Measurements from ENCODE around the gene MCF2L2.

MCF2L2 gene

DNA sequence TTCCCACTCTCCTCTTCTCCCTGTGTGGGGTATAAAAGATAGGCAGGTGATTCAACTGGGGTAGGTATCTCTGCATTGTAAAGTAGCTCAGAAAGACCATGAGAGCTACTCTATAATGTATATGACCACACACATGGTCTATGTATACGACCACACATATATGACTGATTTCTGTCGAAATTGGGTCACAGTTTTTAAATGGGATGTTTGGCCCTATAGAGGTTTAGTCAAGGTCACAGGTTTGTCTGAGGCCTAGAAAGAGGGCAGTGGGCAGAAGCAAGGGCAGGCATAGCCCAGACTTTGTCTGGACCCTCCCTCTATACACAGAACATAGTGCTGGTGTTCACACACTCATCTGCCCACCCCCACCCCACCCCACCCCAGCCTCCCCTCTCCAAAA is 270.3 kb downstream of the MCF2L2 start:
- no peak for DNase-seq

DNA sequence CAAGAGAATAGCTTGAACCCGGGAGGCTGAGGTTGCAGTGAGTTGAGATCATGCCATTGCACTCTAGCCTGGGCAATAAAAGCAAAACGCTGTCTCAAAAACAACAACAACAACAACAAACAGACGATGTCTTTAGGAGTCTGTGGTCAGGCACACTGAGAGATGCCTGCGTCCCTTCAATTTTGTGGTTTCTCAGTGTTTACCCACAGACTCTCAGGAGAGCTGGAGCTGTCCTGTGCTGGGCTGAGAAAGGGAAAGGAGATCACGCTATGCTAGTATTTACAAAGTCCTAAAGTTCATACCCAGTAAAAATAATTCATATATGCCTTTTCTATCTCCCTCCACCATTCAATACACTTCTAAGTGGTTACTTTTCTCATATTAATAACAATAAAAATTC is 272.2 kb downstream of the MCF2L2 start:
- DNase-seq: no peak

DNA sequence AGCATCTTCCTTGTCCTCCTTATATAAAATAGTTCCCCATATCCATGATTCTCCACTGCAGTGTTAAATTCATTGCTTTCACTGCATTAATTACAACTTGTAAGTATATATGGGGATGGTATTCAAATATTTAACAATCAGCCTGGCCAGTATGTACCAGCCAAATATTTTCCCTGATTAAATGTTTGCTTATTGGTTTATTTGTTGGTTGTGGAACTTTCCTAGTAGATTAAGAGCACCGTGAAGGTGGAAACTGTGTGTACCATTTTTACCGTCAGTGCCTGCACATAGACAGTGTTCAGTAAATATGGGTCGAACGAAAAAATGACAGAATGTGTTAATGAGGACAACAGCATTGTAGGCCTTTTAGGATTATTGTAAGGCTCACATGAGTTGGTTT is 272.9 kb downstream of the MCF2L2 start:
- DNase-seq: no peak

DNA sequence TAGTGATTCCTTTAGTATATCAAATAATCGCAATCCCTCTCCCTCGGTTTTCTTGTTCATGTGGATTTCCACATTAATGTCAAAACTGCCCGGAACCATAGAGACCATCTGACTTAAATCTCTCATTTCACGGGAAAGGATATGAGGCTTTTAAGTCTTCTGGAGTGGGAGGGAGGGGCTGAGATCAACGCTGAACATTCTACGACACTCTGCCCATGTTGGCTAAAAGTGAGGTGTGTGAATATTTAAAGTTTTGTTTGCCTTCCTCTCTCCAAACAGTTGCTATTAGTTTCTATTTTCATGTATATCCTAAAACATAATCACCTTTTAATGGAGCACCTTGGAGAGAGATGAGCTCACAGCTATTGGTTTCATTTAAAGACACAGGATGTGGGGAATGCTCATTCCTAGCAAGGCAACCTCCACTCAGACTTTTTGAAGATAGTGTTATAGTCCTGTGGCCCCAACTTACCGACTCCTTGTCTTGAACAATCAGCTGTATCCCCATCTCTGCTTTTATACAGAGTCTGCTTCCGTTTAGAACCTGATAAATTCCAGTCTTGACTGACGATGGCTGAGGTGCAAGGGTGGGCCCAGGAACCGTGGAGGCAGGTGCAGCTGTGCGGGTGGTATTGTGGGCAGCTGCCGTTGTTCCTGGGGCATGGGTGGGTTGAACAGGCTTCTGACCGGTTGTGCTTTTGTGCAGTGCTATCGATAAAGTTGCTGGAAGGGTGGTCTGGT is 275.0 kb downstream of the MCF2L2 start:
- DNase-seq: no peak

DNA sequence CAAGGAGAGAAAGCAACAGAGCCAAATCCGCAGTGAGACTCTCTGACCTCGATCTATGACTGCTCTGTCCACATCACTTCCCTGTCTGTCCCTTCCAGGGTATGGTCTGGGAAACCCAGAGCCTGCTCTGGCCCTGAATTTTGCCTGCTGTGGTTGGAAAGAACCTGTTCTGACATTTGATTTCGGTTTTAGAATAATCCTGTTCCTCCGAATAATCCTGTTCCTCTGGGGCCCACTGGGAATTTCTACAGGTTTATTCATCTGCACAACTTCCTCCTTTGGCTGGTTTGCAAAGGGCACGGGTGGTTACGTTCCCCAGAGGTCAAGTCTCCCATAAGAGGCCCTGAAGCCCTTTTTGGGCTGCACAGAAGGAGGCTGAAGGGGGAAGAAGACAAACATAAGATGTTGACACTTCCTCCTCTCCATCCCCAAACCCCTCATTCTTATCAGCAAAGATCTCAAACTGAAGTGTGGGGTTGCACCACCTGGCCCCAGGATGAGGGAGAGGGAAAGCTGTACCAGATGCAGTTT is 276.5 kb downstream of the MCF2L2 start:
- DNase-seq: no peak

DNA sequence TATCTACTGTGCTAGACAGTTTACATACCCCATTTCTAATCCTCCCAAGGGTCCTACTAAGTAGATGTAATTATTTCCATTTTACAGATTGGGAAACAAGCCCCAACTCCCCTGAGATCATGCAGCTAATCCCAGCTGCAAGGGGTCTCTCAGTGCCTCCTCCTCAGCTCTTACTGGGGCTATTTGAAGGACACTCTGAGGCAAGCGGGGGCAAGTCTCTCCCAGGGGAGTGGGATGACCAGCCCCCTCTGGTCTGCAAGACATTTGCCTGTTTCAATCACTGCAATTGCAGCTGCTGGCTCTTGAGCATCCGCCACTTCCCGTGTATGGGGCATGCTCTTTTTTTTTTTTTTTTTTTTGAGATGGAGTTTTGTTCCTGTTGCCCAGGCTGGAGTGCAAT is 277.3 kb downstream of the MCF2L2 start:
- DNase-seq: no peak

DNA sequence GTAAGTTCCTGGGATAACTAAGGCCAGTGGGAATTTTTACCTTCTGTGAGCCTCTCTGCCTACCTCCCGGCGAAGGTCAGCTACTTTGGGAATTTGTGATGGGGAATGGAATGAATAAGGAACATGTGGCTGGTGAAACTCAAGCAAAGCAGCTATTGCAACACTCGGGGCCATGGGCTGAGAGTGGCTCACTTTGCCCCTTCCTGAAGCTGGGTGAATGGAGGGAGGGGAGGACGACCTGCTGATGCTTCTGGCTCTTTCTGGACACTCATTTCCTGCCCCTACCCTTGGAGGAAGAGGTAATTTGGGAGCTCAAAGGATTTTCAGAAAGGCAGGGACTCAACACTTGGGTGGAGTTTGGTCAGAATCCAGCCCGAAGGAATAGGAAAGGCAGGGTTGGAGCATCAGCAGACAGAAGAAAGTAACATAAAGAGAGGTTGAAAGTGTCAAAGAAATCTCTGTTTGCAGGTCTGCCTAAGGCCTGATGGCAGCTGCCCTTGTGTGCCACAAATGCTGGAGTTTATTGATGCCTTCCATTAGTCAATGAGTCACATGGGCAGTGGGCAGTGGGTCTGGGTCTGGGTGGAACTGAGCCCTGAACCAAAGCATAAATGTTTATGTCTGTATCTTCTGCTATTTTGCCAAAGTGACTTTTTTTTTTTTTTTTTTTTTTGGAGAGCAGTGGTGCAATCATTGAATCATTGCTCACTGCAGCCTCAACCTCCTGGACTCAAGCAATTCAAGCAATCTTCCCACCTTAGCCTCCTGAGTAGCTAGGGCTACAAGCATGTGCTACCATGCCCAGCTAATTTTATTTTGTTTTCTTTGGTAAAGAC is 278.3 kb downstream of the MCF2L2 start:
- no peak for DNase-seq

DNA sequence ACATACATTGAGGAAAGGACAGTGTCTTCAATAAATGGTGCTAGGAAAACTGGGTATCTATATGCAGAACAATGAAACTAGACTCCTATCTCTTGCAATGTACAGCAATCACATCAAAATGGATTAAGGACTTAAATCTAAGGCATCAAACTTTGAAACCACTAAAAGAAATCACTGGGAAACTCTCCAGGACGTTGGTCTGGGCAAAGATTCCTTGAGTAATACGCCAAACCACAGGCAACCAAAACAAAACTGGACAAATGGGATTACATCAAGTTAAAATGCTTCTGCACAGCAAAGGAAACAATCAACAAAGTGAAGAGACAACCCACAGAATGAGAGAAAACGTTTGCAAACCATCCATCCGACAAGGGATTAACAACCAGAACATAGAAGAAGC is 280.4 kb downstream of the MCF2L2 start:
- DNase-seq: no peak

DNA sequence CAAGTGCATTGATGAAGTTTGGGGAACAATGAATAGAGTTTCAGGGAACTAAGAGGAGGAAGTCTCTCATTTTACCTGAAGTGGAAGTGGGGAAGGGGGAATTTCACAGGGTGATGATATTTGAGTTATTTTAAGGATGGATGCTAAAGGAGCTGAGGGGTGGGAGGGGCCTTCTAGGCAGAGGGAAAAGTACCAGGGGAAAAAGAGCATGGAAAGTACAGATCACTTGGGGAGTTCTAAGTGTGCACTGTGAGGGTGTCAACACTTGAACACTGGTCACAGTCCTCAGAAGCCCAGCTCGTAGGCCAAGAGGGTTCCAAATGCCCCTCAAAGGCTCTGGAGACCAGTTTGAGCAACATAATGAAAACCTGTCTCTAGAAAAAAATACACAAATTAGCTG is 284.1 kb downstream of the MCF2L2 start:
- no peak for DNase-seq

DNA sequence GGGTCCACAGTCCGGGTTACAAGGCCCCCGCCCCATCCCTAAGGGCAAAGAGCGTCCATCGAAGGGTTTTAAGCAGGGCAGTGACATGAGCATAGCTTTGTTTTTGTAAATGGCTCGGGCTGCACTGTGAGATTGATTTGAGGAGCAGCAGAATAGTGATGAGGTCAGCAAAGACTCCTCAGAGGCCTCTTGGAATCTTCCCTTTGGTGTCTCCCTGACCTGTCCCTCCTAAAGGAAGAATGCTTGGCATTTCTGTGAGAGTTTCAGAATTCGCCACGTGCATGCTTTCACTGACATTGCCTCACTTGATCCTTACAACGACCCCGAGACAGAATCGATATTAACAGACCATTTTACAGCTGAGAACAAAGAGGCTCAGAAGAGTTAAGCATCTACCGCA is 286.2 kb downstream of the MCF2L2 start:
- no peak for DNase-seq

DNA sequence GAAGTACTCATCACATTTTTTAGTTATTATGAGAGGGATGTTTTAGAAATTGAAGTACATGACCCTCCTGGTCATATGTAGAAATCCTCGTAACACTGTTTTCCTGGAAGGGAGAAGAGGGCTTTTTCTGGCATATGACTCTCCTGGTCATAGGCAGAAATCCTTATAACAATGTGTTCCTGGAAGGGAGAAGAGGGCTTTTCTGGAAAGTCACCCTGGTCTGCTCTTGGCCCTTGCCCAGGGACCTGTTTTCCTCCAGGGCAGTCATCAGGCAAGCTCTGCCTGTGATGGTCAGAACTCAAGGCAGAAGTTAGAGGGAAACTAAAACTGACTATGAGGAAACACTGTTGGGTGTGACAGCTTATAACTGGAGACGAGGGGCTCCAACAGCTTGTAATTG is 293.6 kb downstream of the MCF2L2 start:
- no peak for DNase-seq

DNA sequence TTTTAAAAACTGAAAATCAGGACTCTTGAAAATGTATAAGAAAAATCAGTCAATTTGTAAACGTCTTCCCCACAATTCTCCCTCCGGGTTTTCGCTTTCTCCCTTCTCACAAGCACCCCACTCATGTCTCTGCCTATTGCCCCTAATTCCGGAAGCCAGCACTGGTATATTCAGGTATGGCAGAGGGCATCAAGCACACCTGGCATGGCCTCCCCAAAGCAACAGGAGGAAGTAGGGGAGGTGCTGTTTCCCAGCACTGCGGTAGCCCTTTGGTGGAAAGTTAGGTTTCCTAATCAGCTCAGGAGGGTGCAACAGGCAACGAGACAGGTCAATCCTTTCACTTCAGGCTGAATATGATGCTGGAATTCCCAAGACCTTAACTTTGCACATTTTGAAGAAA is 296.0 kb downstream of the MCF2L2 start:
- no peak for DNase-seq

DNA sequence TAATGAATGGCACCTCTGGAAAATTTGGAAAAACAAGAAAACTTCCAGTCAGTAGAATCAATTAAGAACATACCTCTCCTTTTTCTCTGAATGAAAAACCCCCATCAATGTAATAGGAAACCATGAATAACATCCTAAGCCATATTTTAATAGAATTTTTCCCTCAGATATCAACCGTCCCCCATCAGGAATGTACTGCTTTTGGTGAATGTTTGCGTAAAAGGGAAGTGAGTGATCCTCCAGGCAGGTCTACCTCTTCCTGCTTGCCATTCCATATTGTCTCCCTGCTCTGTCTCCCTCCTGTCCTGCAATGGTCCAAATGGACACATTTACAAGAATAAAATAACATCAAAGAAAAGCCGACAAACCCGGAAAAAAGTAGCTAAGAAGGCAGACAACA is 296.7 kb downstream of the MCF2L2 start:
- no peak for DNase-seq

DNA sequence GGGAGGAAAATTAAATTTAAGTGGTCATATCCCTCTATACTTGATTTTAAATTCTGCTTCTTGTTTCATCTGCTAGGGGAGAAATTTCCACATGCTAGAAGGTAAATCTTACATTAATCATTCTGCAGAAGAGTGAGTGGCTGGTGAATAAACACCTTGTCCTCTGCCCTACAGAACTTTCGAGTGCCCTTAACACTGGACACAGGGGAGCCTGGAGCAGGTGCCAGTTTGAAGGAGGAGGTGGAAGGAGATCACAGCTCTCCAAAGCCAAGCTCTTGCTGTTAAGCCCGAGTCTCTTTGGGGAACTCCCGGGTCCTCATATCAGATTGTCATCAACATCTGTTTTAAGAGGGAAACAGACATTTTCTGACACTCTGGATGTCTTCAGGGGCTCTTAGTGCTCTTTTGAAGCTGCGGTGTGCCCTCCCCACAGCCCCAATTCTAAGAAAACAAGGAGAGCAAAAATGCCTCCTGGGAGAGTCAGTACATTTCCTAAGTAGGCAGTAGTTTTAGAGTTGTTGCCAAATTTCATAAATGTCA is 297.2 kb downstream of the MCF2L2 start:
- no peak for DNase-seq

DNA sequence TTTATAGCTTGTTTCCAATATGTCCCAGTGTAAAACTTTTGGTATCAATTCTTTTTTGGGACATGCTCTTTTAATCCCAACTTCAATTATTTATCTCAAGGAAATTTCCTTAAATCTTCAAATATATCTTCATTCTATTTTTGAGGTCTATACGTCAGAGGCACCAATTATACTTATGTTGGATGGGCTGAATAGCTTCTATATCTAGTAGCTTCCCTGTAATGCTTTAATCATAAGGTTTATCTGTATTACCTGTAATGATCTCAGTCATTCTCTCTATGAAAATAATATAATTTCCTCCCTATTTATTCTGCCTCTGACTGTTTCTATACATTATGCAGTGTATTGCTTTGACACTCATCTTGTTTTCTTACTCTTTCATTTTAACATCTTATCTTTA is 299.2 kb downstream of the MCF2L2 start:
- no peak for DNase-seq

DNA sequence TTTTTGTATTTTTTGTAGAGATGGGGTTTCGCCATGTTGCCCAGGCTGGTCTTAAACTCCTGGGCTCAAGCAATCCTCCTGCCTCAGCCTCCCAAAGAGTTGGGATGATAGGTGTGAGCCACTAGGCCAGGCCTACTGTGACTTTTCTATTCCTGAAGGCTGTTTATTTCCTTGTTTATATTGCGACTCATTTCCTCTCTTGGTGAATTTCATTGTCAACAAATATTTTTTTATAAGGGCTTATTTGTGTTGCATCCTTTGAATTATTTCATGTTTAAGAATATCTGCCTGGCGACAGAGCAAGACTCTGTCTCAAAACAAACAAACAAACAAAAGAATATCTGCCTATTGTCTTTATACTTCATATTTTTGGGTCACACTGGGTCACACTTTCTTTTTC is 299.7 kb downstream of the MCF2L2 start:
- no peak for DNase-seq

Data from CD4-positive, alpha-beta T cell treated with Interleukin-15 for 1 hour (primary cell).